ENCODE results near the gene ZC3H7A. TPM values are rescaled to one million over a fixed set of nuclear protein-coding genes. Genes with fewer than 3 reads are reported as not detected.

Gene ZC3H7A
- total RNA-seq, 1 experiment from 2014 or later, result 42.0 TPM

DNA sequence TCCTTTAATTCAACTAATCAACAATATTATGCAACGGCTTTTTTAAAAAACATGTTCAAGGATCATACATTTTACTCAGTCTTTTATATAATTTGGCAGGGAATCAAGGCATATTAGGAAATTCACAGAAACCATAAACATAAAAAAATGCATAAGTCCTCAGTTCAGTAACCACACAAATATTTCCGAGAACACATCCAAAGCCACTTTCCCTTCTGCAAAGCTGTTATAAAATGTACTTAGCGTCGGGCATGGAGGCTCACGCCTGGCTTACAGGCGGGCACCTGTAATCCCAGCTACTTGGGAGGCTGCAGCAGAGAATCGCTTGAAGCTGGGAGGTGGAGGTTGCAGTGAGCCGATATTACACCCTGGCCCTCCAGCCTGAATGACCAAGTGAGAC lies 9.7 kb upstream of the ZC3H7A start:
- Mint-ChIP-seq H3K27ac (ENCODE audit: unreplicated experiment) (no peak overlapping the region), H3K4me1 (ENCODE audit: low read depth, unreplicated experiment) (no peaks in the 10 kb centered on the region), H3K27me3 (ENCODE audit: insufficient read depth, unreplicated experiment) (no peaks in the 10 kb centered on the region), H3K36me3 (ENCODE audit: insufficient read depth, unreplicated experiment) (no peaks in the 10 kb centered on the region), H3K4me3 (ENCODE audit: unreplicated experiment) (no peak overlapping the region), H3K9me3 (ENCODE audit: unreplicated experiment) (no peaks in the 10 kb centered on the region)
- Histone ChIP-seq H3K9me3 (no peaks in the 10 kb centered on the region), H3K4me1 (no peaks in the 10 kb centered on the region), H3K36me3 (ENCODE audit: control insufficient read depth, insufficient read depth, low read length) (no peaks in the 10 kb centered on the region), H3K27me3 (replicated peaks; ENCODE audit: control insufficient read depth, insufficient read depth, low read length) (no peaks in the 10 kb centered on the region), H3K4me3 (ENCODE audit: low read depth, low read length) (no peak overlapping the region)
- no TSS peak for BruUV-seq (replicated peaks)
- TF ChIP-seq, protein P1, sequence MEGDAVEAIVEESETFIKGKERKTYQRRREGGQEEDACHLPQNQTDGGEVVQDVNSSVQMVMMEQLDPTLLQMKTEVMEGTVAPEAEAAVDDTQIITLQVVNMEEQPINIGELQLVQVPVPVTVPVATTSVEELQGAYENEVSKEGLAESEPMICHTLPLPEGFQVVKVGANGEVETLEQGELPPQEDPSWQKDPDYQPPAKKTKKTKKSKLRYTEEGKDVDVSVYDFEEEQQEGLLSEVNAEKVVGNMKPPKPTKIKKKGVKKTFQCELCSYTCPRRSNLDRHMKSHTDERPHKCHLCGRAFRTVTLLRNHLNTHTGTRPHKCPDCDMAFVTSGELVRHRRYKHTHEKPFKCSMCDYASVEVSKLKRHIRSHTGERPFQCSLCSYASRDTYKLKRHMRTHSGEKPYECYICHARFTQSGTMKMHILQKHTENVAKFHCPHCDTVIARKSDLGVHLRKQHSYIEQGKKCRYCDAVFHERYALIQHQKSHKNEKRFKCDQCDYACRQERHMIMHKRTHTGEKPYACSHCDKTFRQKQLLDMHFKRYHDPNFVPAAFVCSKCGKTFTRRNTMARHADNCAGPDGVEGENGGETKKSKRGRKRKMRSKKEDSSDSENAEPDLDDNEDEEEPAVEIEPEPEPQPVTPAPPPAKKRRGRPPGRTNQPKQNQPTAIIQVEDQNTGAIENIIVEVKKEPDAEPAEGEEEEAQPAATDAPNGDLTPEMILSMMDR (IDR thresholded peaks at IDR 0.05; ENCODE audit: insufficient read depth in 1 of 2, low read depth in 1 of 2, low read length in 1 of 2, severe bottlenecking in 1 of 2, unreplicated experiment in 1 of 2), result no peak
- ChIA-PET CTCF (no interaction called here), POLR2A (no interaction called here)
- DNase-seq, result no peak
- intact Hi-C loops (cut with micrococcal nuclease; ENCODE audit: unreplicated experiment), result no loop called here

DNA sequence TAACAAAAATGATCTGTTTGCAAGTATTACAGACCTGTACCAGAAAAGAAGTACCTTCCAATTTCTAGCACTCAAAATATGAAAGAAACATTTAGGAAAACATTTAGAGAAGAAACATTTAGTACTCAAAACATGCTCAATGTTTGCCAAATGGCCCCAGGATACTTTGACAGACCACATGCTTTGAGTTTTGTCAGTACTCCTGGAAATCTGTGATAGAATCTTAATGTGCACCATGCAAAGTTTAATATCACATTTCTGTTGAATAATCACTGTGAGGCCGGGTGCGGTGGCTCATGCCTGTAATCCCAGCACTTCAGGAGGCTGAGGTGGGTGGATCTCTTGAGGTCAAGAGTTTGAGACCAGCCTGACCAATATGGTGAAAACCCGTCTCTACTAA lies 8.5 kb upstream of the ZC3H7A start:
- POLR2A ChIA-PET, result no interaction called here
- H3K27me3 Mint-ChIP-seq (ENCODE audit: insufficient read depth, unreplicated experiment), result no peaks in the 10 kb centered on the region

DNA sequence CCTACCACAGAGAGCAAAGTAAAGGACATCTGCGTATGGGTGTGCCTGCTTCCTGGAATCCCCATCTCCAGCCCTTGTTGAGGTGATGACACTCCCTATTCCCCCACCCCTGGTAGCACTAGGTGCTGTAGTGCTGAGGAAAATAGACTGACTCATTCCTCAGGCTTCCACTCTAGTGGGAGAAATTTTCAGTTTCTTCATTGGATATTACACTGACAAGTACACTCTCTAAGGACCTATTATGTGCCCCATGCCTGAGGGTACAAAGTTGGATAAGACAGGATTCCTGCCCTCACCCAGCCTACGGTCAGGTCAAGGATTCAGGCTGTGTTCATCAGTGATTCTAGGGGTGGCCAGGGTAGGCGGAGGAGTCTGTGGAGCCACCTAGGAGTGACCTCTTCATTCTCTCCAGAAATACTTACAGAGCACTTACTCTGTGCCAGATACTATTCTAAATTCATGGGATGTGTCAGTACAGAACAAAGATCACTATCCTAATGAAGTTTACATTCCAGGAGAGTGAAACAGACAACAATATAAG lies 4.5 kb upstream of the ZC3H7A start:
- peaks cover 6% of the 10 kb centered on the region for H3K36me3 Mint-ChIP-seq (ENCODE audit: insufficient read depth, unreplicated experiment)
- H3K36me3 ChIP-seq (ENCODE audit: control insufficient read depth, insufficient read depth, low read length), result no peaks in the 10 kb centered on the region
- H3K4me3 Mint-ChIP-seq (ENCODE audit: unreplicated experiment), result no peak overlapping the region
- no TSS peak for BruUV-seq (replicated peaks)
- intact Hi-C loops (cut with micrococcal nuclease; ENCODE audit: unreplicated experiment), result no loop called here
- CTCF ChIA-PET, result no interaction called here
- DNase-seq, result no peak
- H3K4me1 Mint-ChIP-seq (ENCODE audit: low read depth, unreplicated experiment), result peaks cover 12% of the 10 kb centered on the region
- H3K9me3 Mint-ChIP-seq (ENCODE audit: unreplicated experiment), result no peaks in the 10 kb centered on the region
- H3K27ac Mint-ChIP-seq (ENCODE audit: unreplicated experiment), result no peak overlapping the region
- no peaks in the 10 kb centered on the region for H3K9me3 ChIP-seq
- no peaks in the 10 kb centered on the region for H3K27me3 Mint-ChIP-seq (ENCODE audit: insufficient read depth, unreplicated experiment)
- H3K27me3 ChIP-seq (replicated peaks; ENCODE audit: control insufficient read depth, insufficient read depth, low read length), result no peaks in the 10 kb centered on the region
- H3K4me1 ChIP-seq, result peaks cover 7% of the 10 kb centered on the region; the same call in 1 of the 2 replicates
- no peak overlapping the region for H3K4me3 ChIP-seq (ENCODE audit: low read depth, low read length)
- POLR2A ChIA-PET, result no interaction called here
- TF ChIP-seq, protein P1 (IDR thresholded peaks at IDR 0.05; ENCODE audit: insufficient read depth in 1 of 2, low read depth in 1 of 2, low read length in 1 of 2, severe bottlenecking in 1 of 2, unreplicated experiment in 1 of 2), result no peak

More for the DNA sequence above, 8.5 kb upstream of the ZC3H7A start:
- CTCF ChIA-PET, result no interaction called here
- Histone ChIP-seq H3K36me3 (ENCODE audit: control insufficient read depth, insufficient read depth, low read length) (no peaks in the 10 kb centered on the region), H3K9me3 (no peaks in the 10 kb centered on the region), H3K27me3 (replicated peaks; ENCODE audit: control insufficient read depth, insufficient read depth, low read length) (no peaks in the 10 kb centered on the region), H3K4me1 (no peaks in the 10 kb centered on the region), H3K4me3 (ENCODE audit: low read depth, low read length) (no peak overlapping the region)
- no peaks in the 10 kb centered on the region for H3K4me1 Mint-ChIP-seq (ENCODE audit: low read depth, unreplicated experiment)
- H3K4me3 Mint-ChIP-seq (ENCODE audit: unreplicated experiment), result no peak overlapping the region
- no peaks in the 10 kb centered on the region for H3K36me3 Mint-ChIP-seq (ENCODE audit: insufficient read depth, unreplicated experiment)
- H3K27ac Mint-ChIP-seq (ENCODE audit: unreplicated experiment), result no peak overlapping the region
- BruUV-seq (replicated peaks), result no TSS peak
- no peak for DNase-seq
- TF ChIP-seq, protein P1 (IDR thresholded peaks at IDR 0.05; ENCODE audit: insufficient read depth in 1 of 2, low read depth in 1 of 2, low read length in 1 of 2, severe bottlenecking in 1 of 2, unreplicated experiment in 1 of 2), result no peak
- H3K9me3 Mint-ChIP-seq (ENCODE audit: unreplicated experiment), result no peaks in the 10 kb centered on the region
- intact Hi-C loops (cut with micrococcal nuclease; ENCODE audit: unreplicated experiment), result no loop called here

Data from Caco-2 (cell line).